GM12875 (cell line): ENCODE data around the gene BBS9.

Experiments used
- H3K4me3 ChIP-seq: one replicate; pipeline ENCODE4 v1.5.1; 2011; ENCODE audit warnings: low read depth, low read length, control low read depth
- CTCF ChIP-seq: IDR thresholded peaks from 2 replicates; pipeline ENCODE4 v1.5.1; 2011; ENCODE audit warnings: low read depth, mild to moderate bottlenecking, control low read depth, inconsistent platforms, low read length, moderate library complexity, borderline replicate concordance; ENCODE audit not compliant: insufficient read depth

The BBS9 gene

GRCh38 chr7:33597181-33597580 lies 467.8 kb downstream of the BBS9 start:
- no peak overlapping the region for H3K4me3 ChIP-seq
- no peak for TF ChIP-seq CTCF

- H3K4me3 ChIP-seq: no peak overlapping the region
- TF ChIP-seq CTCF: no peak
Measured at GRCh38 chr7:33601101-33601500, 471.7 kb downstream of the BBS9 start.

GRCh38 chr7:33601884-33602283 lies 472.5 kb downstream of the BBS9 start:
- H3K4me3 ChIP-seq: no peak overlapping the region

GRCh38 chr7:33604056-33604455 lies 474.7 kb downstream of the BBS9 start:
- TF ChIP-seq CTCF: no peak
- no peak overlapping the region for H3K4me3 ChIP-seq

More at GRCh38 chr7:33601884-33602283, 472.5 kb downstream of the BBS9 start:
- TF ChIP-seq CTCF: no peak

GRCh38 chr7:33610918-33611317 lies 481.6 kb downstream of the BBS9 start:
- no peak for TF ChIP-seq CTCF
- no peak overlapping the region for H3K4me3 ChIP-seq

GRCh38 chr7:33612442-33612841 lies 483.1 kb downstream of the BBS9 start:
- TF ChIP-seq CTCF: no peak
- H3K4me3 ChIP-seq: no peak overlapping the region

- no peak overlapping the region for H3K4me3 ChIP-seq
- TF ChIP-seq CTCF: no peak
Measured at GRCh38 chr7:33614357-33615117, 485.2 kb downstream of the BBS9 start.
